Activated CD4-positive, alpha-beta T cell treated with anti-CD3 and anti-CD28 coated beads, Interleukin-2, Interleukin-6, amounts not matched to agents 100 ng/mL and 50 ng/mL, durations not matched to agents 16 hours and 8 hours (primary cell): Measurements from ENCODE around the gene NR1D2.

ENCODE experiments used
- DNase-seq: peaks from one replicate; pipeline ENCODE4 v3.0.0-alpha.2; 2020

The NR1D2 gene

DNA sequence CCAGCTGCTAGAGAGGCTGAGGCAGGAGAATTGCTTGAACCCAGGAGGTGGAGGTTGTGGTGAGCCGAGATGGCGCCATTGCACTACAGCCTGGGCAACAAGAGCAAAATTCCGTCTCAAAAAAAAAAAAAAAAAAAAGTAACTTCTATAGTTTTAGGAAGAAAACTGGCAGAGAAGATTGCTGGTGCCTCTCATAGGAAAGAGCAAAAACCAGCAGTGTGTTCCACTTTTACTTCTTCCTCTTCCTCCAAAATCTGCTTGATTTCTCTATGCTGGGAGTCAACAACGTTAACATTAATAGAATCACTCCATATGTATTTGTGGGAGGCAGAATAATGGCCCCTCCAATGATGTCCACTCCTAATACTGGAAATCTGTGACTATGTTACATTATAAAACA is 12.5 kb upstream of the NR1D2 start:
- DNase-seq = no peak

DNA sequence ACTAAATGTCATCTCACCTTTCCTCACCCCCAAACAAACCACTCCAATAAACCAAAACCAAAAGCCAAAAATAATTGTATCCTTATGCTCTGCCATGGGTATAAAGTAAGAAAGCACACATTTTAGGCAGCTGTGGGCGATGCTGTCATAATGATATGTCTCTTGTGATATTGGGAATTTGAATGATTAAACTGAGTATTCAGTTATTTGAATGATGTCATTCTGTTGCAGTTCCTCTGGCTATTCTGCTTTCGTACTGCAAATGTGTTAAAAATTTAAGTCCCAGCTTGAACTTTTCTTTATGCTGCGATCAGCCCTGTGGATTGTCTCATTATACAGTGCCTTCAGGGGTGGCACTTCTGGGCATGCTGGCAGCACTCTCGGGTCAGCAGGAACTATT is 10.8 kb upstream of the NR1D2 start:
- DNase-seq = no peak

DNA sequence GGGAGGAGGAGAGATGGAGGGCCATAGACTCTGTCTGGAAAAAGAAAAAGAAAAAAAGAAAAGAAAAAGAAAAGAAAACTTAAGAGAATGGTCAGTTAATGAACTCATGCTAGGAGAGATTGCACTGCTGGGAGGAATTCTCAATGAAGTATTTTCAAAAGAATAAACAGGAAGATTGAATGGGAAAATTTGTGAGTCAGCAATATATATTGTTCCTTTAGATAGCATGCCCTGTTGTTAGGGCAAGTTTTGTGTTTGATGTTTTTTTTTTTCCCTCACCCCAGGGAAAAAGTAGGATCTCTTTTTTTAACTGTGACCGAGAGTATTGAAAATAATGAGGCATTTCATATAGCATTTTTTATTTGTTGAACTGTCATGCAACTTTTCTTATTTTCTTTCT is 7.8 kb upstream of the NR1D2 start:
- DNase-seq = no peak

DNA sequence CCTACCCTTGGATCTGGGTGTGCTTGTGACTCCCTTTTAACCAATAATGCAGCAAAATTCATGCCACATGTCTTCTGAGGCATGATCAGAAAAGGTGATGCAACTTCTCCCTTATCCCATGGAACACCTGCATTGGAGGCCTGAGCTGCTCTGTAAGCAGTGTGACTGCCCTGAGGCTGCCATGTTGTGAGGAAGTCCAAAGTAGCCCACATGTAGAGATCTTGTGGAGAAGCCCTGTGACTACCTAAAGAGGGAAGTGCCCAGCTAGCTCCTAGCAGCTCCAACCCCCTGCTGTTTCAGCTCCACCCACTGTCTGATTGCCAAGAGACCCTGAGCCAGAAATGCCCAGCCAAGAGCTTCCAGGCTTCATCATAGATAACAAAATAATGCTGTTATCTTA is 6.4 kb upstream of the NR1D2 start:
- no peak for DNase-seq

DNA sequence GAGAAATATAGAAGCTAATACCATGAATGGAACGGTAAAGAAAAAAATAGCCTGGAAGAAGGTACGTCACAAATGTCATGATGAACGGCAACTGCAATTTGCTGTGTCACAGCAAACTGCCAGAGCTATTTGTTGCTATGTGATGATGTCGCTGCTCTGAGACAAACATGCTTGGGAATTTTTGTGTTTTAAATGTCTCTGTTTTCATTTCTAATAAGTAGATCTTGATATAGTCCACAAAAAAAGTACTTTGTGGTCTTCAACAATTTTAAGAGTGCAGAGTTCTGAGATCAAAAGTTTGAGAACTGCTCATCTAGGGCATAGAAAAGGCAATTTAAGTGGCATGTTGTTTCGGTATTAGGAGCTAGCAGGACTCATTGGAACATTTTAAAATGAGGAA is 4.3 kb upstream of the NR1D2 start:
- no peak for DNase-seq

DNA sequence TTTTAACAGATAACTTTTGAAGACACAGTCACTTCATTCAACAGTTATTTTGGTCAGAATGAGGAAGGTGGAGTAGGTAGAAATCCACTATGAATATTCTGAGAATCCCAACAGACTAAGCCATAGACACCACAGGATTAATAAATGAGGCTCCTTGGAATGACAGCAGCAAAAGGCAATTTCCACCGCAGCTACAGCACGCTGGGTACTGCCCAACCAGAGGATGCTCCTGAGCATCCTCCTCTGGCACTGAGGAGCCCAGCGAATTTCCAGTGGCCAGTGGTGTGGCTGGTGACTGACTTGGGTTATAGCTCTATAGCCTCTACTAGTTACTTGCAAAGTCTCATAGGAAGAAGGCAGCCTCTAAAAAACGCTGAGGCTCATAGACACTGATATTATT is 3.6 kb upstream of the NR1D2 start:
- DNase-seq = no peak

DNA sequence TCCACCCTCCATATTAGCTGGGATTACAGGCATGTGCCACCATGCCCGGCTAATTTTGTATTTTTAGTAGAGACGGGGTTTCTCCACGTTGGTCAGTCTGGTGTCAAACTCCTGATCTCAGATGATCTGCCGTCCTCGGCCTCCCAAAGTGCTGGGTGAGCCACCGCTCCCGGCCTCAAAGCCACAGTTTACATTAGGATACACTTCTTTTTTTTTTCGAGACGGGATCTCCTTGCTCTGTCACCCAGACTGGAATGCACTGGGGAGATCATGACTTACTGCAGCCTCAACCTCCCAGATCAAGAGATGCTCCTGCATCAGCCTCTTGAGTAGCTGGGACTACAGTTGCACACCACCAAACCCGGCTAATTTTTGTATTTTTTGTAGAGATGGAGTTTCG is 2.5 kb upstream of the NR1D2 start:
- DNase-seq = no peak

DNA sequence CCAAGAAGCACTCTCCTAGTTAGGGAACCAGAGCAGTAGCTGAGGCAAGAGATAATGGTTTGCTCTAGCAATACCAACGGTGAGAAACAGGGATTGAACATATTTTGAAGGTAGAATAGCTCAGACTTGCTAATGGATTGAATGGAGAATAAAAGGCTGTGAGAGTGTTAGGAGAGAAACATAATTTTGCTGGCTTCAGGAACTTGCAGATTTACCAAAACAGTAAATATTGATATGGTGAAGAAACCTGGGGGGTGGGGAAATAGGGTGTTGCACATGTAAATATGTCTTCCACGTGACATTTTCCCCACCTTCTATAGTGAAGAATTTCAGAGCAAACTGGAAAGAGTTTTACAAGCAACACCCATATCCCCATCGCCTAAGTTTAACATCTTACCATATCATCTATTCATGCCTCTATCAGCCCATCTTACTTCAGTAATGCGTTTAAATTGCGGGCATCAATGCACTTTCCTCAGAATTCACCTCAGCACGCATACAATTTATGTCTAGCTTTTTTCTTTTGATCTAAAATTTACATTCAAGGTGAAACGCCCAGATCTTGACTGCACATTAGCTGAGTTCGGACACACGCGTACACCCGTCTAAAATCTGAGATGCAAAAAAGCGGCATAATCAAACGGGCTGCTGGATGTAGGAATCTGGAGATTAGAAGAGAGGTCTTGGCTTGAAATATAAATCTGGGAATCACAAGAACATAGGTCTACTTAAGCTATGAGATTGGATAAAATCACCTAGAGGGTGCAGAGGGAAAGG is 891 bp upstream of the NR1D2 start:
- no peak for DNase-seq

DNA sequence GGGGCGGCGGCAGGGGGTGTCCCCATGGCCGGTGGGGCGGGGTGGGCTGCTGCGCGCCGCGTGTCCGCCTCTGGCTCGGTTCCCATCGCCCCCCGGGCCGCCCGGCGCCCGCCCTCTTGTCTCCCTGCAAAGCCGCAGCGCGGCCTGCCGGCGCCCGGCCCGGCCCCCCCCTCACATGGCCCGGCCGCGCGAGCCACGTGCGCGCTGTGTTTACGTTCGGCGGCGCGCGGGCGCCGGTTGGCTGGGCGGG is 502 bp downstream of the NR1D2 start:
- no peak for DNase-seq

DNA sequence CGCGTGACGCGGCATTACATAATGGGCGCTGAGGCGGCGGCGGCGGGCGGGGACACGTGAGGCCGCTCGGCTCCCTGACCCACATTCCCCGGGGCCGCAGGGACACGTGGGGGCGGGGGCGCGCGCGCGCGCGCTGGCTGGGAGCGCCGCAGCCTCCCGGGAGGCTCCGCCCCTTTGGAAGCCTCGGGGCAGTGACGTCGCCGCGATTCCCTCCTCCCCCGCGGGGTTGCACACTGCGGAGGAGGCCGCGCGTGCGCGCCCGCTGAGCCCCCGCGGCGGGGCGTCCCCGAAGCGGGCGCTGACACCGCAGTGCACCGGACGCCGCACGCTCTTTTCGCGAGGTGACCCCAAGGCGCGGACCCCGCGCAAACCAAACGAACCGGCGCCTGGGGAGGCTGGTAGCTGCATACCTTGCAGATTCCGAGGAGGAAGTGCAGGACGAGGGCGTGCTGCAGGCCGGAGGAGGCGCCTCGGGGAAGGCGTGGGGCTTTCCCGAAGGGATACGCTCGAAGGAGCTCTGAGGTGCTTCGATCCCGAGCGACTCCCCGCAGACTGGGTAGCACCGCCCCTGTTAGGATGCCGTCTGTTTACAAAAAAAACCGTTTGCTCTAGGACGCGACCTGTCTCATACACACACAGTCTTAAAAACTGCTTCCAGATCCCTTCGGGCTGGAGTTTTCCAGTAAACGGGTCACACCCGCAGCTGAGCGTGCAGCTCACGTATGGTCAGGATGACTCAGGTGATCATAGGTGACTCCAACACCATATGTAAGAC is 1.0 kb downstream of the NR1D2 start:
- peak; percentile 97 for DNase-seq

DNA sequence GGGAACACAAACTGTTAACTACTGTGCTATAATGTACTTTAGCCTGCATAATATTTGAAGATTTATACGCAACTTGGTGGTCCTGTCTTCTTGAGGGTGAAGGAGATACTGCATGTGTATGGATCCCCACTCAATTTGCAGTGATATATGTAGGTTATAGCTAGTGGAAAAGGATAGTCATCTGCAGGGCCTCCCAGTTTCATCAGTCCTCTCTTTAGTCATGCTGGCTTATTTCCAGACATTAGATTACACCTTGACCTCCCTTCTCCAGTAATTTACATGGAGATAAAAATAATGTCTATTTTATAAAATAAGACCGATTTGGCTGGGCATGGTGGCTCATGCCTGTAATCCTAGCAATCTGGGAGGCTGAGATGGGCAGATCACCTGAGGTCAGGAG is 3.7 kb downstream of the NR1D2 start:
- no peak for DNase-seq

DNA sequence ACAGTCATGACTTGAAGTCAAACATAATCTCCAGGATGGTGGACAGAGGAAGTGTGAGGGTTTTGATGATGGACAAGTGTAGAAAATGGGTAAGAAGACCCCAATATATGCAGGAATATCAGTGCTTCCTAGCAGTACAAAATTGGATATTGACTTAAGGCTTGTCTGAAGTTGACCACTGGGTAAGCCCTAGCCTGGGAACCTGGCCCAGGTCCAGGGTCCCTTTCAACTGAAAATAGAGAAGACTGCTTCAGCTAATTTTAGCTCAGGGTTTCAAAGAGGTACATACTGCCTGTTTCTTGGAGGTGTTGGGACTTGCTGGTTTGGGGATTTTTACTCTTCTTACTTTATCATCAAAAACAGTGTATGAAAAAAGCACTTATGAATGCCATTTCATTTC is 4.7 kb downstream of the NR1D2 start:
- DNase-seq = no peak

DNA sequence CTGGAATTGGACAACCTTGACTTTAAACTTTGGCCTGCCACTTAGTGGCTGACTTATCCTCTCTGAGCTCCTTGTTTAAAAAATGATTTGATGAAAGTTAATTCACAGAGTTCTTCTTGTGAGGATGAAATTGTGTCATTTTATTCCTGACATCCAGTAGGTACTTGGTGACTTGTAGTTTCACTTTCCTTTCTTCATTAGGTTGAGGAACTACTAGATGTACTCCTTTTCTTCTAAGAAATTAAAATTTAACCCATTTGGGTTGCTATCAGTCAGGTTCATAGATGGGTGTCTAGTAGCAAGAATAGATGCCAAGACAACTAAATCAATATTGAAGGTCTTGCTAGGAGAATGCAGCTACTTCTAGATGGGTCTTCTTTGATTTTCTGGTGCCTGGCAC is 5.2 kb downstream of the NR1D2 start:
- DNase-seq = no peak

DNA sequence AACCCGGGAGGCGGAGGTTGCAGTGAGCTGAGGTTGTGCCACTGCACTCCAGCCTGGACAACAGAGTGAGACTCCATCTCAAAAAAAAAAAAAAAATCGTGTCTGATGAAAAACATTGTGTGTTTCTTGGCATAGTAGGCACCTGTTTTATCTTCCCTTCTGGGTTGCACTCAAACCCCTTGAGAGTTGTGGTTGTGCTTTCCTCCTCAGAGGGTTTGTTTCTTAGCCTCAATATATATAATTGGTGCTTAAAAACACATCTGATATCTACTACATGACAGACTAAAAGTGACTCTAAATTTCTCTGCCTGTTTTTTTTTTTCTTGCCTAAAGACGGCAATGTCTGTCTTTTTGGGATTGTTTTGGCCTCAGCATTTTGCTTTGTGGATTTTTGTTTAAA is 7.6 kb downstream of the NR1D2 start:
- DNase-seq = no peak

DNA sequence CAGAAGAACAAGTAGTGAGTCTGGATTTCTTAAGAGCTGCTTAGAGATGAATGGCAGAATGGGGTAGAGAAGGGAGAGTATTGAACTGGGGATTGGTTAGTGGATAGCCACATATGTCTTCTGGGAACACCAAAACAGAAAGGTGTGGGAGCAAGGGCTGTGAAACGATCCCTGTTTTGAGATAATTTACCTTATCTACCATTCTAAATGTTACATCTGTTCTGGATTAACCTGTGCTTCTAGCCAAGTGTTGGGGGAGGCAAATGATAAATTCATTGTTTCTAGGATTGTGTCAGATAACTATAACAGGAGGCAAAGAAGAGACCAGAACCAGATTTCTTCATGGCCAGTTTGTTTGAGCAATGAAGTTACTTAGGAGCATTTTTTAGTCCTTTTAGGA is 8.4 kb downstream of the NR1D2 start:
- no peak for DNase-seq

DNA sequence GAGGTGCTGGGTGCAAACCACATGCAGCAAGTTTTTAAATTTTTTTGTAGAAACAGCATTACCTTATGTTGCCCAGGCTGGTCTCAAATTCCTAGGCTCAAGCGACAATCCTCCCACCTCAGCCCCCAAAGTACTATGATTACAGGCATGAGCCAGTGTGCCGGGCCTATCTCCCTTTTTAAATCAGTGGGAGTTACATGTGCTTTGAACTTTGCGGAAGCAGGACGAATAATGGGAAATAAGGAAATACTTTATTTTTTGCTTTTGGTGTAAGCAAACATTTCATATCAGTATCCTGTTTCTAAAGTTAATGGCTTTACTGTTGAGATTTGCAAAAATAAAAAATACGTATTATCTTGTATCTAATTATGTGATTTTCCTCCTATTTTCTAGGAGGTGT is 9.1 kb downstream of the NR1D2 start:
- DNase-seq = no peak

DNA sequence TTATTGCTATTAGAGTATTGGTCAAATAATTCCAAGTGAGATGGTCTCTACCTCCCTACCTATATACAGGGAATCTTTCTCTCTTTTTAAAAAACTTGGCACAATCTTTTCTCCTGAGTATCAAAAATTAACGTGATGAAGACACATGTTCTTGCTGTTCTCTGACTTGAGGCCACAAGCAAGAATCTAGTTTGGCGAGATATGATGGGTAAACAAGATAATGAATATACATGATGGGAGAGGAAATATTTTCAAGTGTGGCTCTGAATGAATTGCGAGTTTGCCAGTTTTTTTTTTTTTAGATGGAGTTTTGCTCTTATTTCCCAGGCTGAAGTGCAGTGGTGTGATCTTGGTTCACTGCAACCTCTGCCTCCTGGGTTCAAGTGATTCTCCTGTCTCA is 11.6 kb downstream of the NR1D2 start:
- DNase-seq = no peak

DNA sequence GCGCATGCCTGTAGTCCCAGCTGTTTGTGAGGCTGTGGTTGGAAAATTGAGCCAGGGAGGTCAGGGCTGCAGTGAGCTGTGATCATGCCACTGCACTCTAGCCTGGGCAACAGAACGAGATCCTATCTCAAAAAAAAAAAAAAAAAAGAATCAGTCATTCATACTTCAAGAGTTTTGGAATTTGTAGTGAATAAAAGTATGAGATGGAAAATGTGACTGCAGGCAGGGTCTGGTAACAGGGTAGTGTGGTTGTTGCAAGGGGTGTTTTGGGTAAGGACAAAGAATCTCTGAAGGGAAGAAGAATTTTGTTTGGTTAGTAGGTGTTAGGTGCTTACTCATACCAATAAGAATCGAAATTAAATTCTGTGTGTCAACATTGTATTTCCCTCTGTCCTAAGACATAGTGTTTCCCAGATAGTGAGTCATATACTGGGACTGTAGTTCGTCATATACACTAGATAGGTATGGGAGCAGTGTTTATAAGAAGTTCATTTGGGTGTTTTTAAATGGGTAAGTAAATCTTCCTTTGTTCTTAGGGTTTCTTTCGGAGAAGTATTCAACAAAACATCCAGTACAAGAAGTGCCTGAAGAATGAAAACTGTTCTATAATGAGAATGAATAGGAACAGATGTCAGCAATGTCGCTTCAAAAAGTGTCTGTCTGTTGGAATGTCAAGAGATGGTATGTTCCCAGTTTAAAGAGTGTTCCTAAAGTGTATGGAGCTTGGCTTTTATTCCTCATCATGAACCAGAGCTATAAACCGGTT is 14.2 kb downstream of the NR1D2 start:
- peak; percentile 66 for DNase-seq

DNA sequence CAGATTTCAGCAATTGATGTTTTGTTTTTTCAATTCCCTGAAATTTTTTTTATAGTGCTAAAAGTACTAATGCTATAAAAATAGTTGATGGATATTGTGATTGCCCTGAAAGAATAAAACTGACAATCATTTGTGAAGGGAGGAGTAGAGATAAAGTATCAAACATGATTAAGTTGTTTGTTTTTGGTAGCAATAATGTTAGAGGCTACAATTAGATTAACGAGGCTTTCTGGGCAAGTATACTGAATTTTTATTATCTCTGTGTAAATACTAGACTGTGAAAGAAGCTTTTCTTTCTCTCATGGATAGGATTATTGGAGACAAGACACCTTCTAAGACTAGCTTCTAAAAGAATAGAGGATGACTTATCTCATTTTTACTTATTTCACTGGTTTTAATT is 15.6 kb downstream of the NR1D2 start:
- DNase-seq = no peak

DNA sequence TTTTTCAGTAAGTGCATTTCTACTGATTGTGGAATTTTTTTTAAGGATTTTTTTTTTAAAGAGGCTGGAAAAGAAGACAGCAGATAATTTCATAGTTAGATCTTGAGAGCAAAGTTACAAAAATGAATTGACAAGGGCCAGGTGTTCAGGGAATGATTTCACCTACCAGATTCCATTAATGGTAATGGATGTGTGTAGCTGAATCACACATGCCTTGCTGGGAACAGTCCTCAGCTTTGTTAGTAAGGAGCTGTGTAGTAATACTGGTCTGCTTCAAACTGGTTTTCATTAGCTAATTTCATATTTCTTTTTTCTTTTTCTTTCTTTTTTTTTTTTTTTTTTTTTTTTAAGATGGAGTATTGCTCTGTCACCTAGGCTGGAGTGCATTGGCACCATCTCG is 16.0 kb downstream of the NR1D2 start:
- no peak for DNase-seq

DNA sequence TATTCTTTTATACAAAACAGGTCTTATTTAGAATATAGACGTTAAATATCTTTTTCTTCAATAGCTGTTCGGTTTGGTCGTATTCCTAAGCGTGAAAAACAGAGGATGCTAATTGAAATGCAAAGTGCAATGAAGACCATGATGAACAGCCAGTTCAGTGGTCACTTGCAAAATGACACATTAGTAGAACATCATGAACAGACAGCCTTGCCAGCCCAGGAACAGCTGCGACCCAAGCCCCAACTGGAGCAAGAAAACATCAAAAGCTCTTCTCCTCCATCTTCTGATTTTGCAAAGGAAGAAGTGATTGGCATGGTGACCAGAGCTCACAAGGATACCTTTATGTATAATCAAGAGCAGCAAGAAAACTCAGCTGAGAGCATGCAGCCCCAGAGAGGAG is 16.8 kb downstream of the NR1D2 start:
- DNase-seq = no peak

DNA sequence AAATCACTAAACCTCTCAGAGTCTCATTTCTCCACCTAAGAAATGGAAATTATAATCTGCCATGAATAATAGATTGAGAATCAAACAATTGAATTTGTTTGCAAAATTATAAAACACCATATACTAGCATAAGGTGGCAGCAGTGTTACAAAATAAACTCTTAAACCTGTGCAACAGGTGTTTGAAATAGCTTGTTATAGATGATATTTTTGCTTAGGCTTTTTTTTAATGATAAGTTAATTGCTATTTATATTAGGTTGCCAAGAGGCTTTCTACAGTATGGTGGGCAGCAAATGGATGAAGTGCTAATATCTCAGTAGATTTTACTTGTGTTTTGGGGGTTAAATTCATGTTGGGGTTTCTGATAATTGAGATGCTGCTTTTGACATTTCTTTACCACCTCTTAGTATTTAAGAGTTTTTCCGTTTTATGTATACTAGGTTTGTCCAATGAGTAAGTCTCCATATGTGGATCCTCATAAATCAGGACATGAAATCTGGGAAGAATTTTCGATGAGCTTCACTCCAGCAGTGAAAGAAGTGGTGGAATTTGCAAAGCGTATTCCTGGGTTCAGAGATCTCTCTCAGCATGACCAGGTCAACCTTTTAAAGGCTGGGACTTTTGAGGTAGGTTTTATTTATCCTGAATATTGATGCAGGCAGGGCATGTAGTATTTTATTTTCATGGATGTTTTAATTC is 19.6 kb downstream of the NR1D2 start:
- no peak for DNase-seq

DNA sequence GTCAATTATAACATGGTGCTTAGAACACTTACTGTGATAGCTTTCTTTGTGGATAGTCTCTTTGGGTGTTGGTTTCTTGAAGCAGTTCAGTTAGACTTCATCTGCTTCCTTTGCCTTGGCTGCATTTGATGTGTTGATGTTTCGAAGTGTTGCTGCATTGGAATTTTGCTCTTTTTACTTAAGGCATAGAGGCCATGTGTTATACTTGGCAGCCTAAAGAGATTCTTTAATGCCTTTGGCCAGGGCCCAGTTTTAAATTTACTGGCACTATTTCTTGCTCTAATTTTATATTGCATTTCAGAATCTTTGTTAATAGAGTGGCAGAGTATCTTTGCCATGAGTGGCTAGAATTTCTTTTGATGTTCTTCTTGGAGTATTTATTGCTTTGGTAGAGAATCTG is 21.2 kb downstream of the NR1D2 start:
- no peak for DNase-seq
